ENCODE results near the gene DHRS7B.

- TF ChIP-seq POLR2A (IDR thresholded peaks at IDR 0.05) (no peak), CTCF (IDR thresholded peaks at IDR 0.05) (no peak)
Observed at GRCh38 chr17:21209511-21210175, 82.9 kb downstream of the DHRS7B start.

Measured in esophagus squamous epithelium (tissue), 4 donors.